Measurements from ENCODE around the gene RPLP1.
A peak's percentile ranks its signal among the peaks of the same experiment; 100 is the strongest.
"Not testable (repeated sequence)": the region's sequence is repeated elsewhere in the genome, so short reads cannot be mapped to it uniquely, and the experiment has no call there.

Gene RPLP1

DNA sequence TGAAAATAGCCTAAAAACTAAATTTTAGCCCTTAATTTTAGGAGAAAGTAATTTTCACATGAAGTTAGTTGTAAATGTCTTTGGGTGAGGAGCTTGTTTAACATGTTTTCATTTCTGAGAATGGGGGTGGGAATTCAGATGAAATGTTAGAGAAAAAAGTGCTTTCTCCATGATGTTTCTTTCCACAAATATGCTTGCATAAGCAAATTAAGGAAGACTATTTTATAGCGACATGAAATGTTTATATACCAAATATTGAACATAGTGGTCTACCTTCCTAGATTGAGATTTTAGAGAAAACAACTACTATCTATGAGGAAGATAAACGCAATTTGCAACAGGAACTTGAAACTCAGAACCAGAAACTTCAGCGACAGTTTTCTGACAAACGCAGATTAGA, 13.0 kb upstream of the RPLP1 start:
- DNase-seq (ENCODE audit: low spot score): no peak

- no peak for DNase-seq (ENCODE audit: low spot score)
Measured at GRCh38 chr15:69443032-69443611, 9.5 kb upstream of the RPLP1 start.

- no peak for DNase-seq (ENCODE audit: low spot score)
Measured at GRCh38 chr15:69444686-69445085, 7.9 kb upstream of the RPLP1 start.

- no peak for DNase-seq (ENCODE audit: low spot score)
Measured at GRCh38 chr15:69446953-69447352, 5.7 kb upstream of the RPLP1 start.

DNA sequence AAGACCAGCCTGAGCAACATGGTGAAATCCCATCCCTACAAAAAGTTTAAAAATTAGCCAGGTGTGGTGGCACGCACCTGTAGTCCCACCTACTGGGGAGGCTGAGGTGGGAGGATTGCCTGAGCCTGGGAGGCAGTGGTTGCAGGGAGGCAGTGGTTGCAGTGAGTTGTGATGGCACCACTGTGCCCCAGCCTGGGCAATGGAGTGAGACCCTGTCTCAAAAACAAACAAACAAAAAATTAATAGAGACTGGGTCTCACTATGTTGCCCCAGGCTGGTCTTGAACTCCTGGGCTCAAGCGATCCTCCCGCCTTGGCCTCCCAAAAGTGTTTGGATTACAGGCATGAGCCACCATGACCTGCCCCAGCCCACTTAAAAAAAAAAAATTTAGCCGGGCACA, 2.4 kb upstream of the RPLP1 start:
- DNase-seq (ENCODE audit: low spot score): not testable (repeated sequence)

- DNase-seq (ENCODE audit: low spot score): peak; percentile 21
Measured at GRCh38 chr15:69450968-69451695, 1.5 kb upstream of the RPLP1 start.

GRCh38 chr15:69451951-69452691, 497 bp upstream of the RPLP1 start:
- peak; percentile 16 for DNase-seq (ENCODE audit: low spot score)

GRCh38 chr15:69454953-69455352, 2.3 kb downstream of the RPLP1 start:
- DNase-seq (ENCODE audit: low spot score): no peak

- no peak for DNase-seq (ENCODE audit: low spot score)
Measured at GRCh38 chr15:69456208-69457166, 3.9 kb downstream of the RPLP1 start.

DNA sequence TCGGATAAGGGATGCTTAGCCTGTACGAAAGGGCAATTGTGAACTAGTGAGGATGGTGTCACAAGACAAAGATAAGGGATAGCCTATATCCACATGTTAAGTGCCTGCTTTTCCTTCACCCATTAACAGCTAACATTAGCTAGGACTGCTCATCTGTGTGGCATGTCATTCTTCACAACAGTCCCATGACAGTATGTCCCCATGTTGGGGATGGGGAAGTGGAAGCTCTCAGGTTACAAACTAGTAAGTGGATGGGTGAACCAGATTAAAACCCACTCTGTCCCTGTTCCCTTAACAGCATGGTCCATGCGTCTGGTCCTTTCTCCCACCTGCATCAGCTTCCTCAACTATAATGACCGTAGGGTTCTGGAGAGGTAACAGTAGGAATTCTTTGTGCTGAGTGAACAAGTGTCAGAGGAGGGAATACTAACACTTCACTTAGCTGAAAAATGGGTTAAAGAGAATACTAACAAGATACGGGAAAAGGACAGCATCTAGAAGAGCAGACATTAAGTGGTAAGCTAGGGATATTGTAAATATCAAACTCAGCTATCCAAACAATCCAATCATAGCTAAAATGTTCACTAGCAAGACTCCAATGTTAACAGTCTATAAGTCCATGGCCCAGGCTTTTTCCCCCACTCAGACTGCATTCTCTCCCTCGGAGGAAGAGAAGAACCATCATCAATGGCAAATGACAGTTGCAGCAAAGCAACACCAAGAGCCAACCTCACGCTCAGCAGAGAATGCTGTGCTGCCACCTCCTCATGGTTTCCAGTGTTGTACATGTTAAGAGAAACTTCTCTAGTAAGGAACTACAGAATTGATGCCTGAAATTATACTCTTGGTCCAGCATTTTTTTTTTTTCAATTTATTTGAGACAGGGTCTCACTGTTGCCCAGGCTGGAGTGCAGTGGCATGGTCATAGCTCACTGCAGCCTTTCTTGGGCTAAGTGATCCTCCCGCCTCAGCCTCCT, 5.0 kb downstream of the RPLP1 start:
- DNase-seq (ENCODE audit: low spot score): no peak

DNA sequence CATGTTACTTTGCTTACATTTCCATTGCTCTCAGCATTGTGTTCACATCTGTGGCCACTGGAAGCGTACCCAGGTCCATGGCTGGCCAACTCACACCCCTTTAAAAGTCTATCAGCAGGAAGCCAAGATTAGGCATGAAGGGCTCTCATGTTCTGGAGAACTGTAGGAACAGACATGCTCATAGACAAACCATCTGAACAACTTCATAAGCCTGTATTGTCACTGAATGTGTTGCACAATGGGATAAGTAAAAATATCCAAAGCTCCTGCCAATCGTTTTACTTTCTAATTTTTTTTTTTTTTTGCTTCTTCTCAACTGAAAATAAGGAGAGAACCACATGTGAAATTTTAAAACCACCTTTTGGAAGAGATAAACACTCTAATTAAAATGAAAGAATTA, 6.4 kb downstream of the RPLP1 start:
- DNase-seq (ENCODE audit: low spot score): no peak

- no peak for DNase-seq (ENCODE audit: low spot score)
Measured at GRCh38 chr15:69460481-69460880, 7.9 kb downstream of the RPLP1 start.

- DNase-seq (ENCODE audit: low spot score): no peak
Measured at GRCh38 chr15:69462030-69462492, 9.4 kb downstream of the RPLP1 start.

DNA sequence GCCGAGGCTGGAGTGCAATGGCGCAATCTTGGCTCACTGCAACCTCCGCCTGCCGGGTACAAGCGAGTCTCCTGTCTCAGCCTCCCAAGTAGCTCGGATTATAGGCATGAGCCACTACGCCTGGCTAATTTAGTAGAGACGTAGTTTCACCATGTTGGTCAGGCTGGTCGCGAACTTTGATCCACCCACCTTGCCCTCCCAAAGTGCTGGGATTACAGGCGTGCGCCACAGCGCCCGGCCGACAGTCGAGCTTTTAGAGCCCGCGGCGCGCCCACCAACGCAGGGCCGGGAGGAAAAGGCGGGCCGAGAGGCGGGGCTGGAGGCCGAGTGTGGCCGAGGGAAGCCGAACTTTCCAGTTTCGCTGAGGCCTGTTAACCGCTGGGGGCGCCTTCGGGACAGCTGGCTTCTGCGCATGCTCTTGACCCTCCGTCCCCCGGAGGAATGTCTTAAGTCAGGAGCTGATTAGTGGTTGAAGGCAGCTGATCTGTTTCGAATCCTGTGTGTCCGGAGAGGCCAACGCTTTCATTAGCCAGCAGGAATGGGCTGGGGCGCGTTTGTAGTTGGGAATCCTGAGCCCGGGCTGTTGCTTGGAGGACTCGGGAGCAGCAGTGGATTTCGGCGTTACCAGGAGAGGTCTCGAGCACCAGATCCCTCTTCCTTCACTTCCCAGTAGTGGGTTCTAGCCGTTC, 10.0 kb downstream of the RPLP1 start:
- peak; percentile 98 for DNase-seq (ENCODE audit: low spot score)

GRCh38 chr15:69463182-69463756, 10.7 kb downstream of the RPLP1 start:
- DNase-seq (ENCODE audit: low spot score): no peak

DNA sequence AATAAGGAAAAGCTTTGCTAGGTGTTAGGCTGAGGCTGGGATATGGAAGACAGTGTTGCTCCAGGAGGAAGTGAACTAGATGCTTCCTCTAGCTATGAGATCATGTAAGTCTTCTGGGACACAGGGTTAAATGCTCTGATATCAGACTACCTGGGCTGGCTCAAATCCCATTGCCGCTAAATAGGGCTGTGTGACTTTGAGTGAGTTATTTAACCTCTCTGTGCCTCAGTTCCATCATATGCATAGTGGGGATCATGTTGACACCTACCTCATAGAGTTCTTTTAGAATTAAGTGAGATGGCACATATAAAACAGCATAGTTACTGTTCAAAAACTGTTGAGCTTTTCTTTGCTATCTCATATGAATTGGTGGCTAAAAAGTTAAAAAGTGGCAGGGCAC, 12.6 kb downstream of the RPLP1 start:
- DNase-seq (ENCODE audit: low spot score): no peak

DNA sequence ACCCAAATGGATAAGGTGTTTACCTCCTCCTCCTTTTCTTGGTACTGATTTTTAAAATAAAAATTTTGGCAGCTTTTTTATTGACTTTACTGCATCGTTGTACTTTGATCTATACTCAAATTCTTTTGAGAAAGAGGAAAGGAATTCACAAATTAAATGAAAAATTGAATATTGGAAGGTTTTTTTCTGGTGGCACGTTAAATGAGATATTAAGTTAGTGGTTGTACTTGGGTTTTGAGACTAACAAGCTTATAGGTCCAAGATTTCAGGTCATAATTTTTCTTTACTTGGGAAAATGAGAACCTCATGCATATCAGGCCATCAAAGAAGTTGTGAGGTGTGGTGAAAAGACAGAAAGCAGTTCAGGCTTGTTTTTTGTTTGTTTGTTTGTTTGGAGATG, 14.1 kb downstream of the RPLP1 start:
- no peak for DNase-seq (ENCODE audit: low spot score)

GRCh38 chr15:69467636-69468035, 15.0 kb downstream of the RPLP1 start:
- DNase-seq (ENCODE audit: low spot score): no peak

GRCh38 chr15:69468241-69469121, 15.9 kb downstream of the RPLP1 start:
- no peak for DNase-seq (ENCODE audit: low spot score)
